HCT116 (cell line): ENCODE results near the gene IFT57. TPM values are rescaled to one million over a fixed set of nuclear protein-coding genes. Genes with fewer than 3 reads are reported as not detected.

Experiments
- ATAC-seq: fragments of 200-7000 bp; cut with Tn5 transposase; 2 replicates; pipeline ENCODE4 v1.9.1; 2020; ENCODE audit warnings: mild to moderate bottlenecking, moderate library complexity
- BruUV-seq: library from RNA; stranded (reverse); fragments of 400-500 nt; replicated peaks from 2 replicates; lab custom pipeline; 2021; lab: Mats Ljungman, UMichigan
- CTCF ChIA-PET: fragments of 300-600 bp; sonication (Branson Sonifier 250); formaldehyde crosslinking; loops from one replicate; lab custom pipeline; 2021; ENCODE audit warnings: antibody characterized with exemption; lab: Charles Lee
- POLR2A ChIA-PET: fragments of 300-600, 350-600 bp; sonication (Branson Sonifier 250); formaldehyde crosslinking; loops from one replicate; lab custom pipeline; 2021; ENCODE audit warnings: antibody characterized with exemption; lab: Charles Lee
- RAD21 ChIA-PET, 2 experiments: fragments of 300-600 bp; sonication (Branson Sonifier 250); formaldehyde crosslinking; loops; one replicate each; lab custom pipeline; 2023; ENCODE audit warnings: low total read pairs in 2 of 2; ENCODE audit not compliant: uncharacterized antibody in 2 of 2, unreplicated experiment in 2 of 2, low non-redundant PET in 1 of 2; lab: Charles Lee
- DNase-seq: peaks from one replicate; pipeline ENCODE4 v3.0.0-alpha.2; 2010; ENCODE audit warnings: low read depth, low spot score
- H2AFZ ChIP-seq: fragments of 200-600 bp; shearing (Covaris generic), sonication (generic); 2 replicates; pipeline ENCODE4 v1.6.1; 2017; ENCODE audit warnings: low read depth, mixed run types, mixed read lengths, antibody characterized with exemption, low read length; ENCODE audit not compliant: poor library complexity, severe bottlenecking
- H3K27ac ChIP-seq: 2 replicates; pipeline ENCODE4 v1.5.1; 2012; ENCODE audit warnings: low read depth, low read length
- H3K27me3 ChIP-seq: fragments of 200-600 bp; sonication (generic); 2 replicates; pipeline ENCODE4 v1.6.1; 2016; ENCODE audit warnings: mixed run types, low read length, mixed read lengths; ENCODE audit not compliant: insufficient read depth
- H3K36me3 ChIP-seq, 2 experiments: fragments of 200-500 bp in 1 of 2; fragments of 200-600 bp in 1 of 2; sonication (Bioruptor generic) in 1 of 2; sonication (generic) in 1 of 2; 2 replicates each; pipeline versions ENCODE4 v1.5.1 to v1.6.1; 2014 to 2016; ENCODE audit warnings: low read length in 2 of 2, inconsistent platforms in 1 of 2, mixed read lengths in 1 of 2, mixed run types in 1 of 2; ENCODE audit not compliant: insufficient read depth in 2 of 2, control insufficient read depth in 1 of 2
- H3K4me1 ChIP-seq, 2 experiments: fragments of 200-600 bp in 1 of 2; sonication (generic) in 1 of 2; 2 replicates each; pipeline versions ENCODE4 v1.5.1 to v1.6.1; 2012 to 2017; ENCODE audit warnings: low read length in 2 of 2, inconsistent platforms in 1 of 2, mild to moderate bottlenecking in 1 of 2, mixed read lengths in 1 of 2, mixed run types in 1 of 2, moderate library complexity in 1 of 2; ENCODE audit not compliant: insufficient read depth in 2 of 2, control insufficient read depth in 1 of 2
- H3K4me2 ChIP-seq: fragments of 200-600 bp; sonication (generic); 2 replicates; pipeline ENCODE4 v1.6.1; 2017; ENCODE audit warnings: mixed run types, low read length, mixed read lengths
- H3K4me3 ChIP-seq, 2 experiments: fragments of 200-600 bp in 1 of 2; sonication (generic) in 1 of 2; replicated peaks in 1 of 2; 2 replicates each; pipeline ENCODE4 v1.5.1; 2011 to 2016; ENCODE audit warnings: low read length in 2 of 2, control low read depth in 1 of 2, low read depth in 1 of 2, mild to moderate bottlenecking in 1 of 2, mixed read lengths in 1 of 2, mixed run types in 1 of 2
- H3K79me2 ChIP-seq: fragments of 200-600 bp; sonication (generic); 2 replicates; pipeline ENCODE4 v1.6.1; 2017; ENCODE audit warnings: mild to moderate bottlenecking, mixed run types, low read length, moderate library complexity, mixed read lengths; ENCODE audit not compliant: insufficient read depth
- H3K9ac ChIP-seq: fragments of 200-600 bp; sonication (generic); 2 replicates; pipeline ENCODE4 v1.6.1; 2016; ENCODE audit warnings: low read length, mixed read lengths
- H3K9me2 ChIP-seq: fragments of 200-600 bp; sonication (generic), shearing (Covaris generic); 2 replicates; pipeline ENCODE4 v1.6.1; 2017; ENCODE audit warnings: mixed run types, mild to moderate bottlenecking, moderate library complexity; ENCODE audit not compliant: insufficient read depth
- H3K9me3 ChIP-seq, 2 experiments: fragments of 200-500 bp in 1 of 2; fragments of 200-600 bp in 1 of 2; sonication (Bioruptor generic) in 1 of 2; sonication (generic) in 1 of 2; 2 replicates each; pipeline ENCODE4 v1.6.1; 2014 to 2017; ENCODE audit warnings: low read length in 2 of 2, mixed read lengths in 2 of 2, inconsistent platforms in 1 of 2, low read depth in 1 of 2, mild to moderate bottlenecking in 1 of 2, mixed run types in 1 of 2, moderate library complexity in 1 of 2; ENCODE audit not compliant: control insufficient read depth in 1 of 2, insufficient read depth in 1 of 2
- H4K20me1 ChIP-seq: fragments of 200-600 bp; sonication (generic), shearing (Covaris generic); 2 replicates; pipeline ENCODE4 v1.6.1; 2017; ENCODE audit warnings: mixed run types, mild to moderate bottlenecking, moderate library complexity; ENCODE audit not compliant: insufficient read depth
- EGR1 ChIP-seq: IDR thresholded peaks from 2 replicates; pipeline ENCODE4 v1.6.1; 2012; ENCODE audit warnings: low read depth
- ELF1 ChIP-seq: IDR thresholded peaks from 2 replicates; pipeline ENCODE4 v1.6.1; 2012; ENCODE audit warnings: low read depth, borderline replicate concordance
- FOSL1 ChIP-seq: IDR thresholded peaks from 2 replicates; pipeline ENCODE4 v1.6.1; 2012; ENCODE audit warnings: low read depth
- JUND ChIP-seq: IDR thresholded peaks from 2 replicates; pipeline ENCODE4 v1.6.1; 2012
- POLR2AphosphoS5 ChIP-seq: IDR thresholded peaks from 2 replicates; pipeline ENCODE4 v1.6.1; 2011; ENCODE audit warnings: mild to moderate bottlenecking, low read depth, low read length, moderate library complexity
- SIN3A ChIP-seq: IDR thresholded peaks from 2 replicates; pipeline ENCODE4 v1.6.1; 2012; ENCODE audit warnings: low read depth
- ZFX ChIP-seq: fragments of 450-650 bp; IDR thresholded peaks from 2 replicates; pipeline ENCODE4 v1.6.1; 2017
- intact Hi-C: fragments of 100-400 bp; cut with micrococcal nuclease; formaldehyde crosslinking; loops from 2 replicates; pipeline ENCODE4 v1.10.0; 2022
- total RNA-seq: library from RNA; stranded (reverse); gene quantifications from one replicate; pipeline ENCODE4 v1.2.1, GENCODE V29; 2021; ENCODE audit not compliant: unreplicated experiment
- TF ChIP-seq, protein P1 (sequence below): IDR thresholded peaks from 2 replicates; pipeline ENCODE4 v1.6.1; 2011; ENCODE audit warnings: mild to moderate bottlenecking, low read length, moderate library complexity; ENCODE audit not compliant: insufficient replicate concordance; ENCODE audit errors: extremely low read depth
- TF ChIP-seq, protein P2 (sequence below): IDR thresholded peaks from 2 replicates; pipeline ENCODE4 v1.6.1; 2012; ENCODE audit warnings: low read depth

The IFT57 gene
- total RNA-seq, 1 experiment from 2014 or later: 38.4 TPM

DNA sequence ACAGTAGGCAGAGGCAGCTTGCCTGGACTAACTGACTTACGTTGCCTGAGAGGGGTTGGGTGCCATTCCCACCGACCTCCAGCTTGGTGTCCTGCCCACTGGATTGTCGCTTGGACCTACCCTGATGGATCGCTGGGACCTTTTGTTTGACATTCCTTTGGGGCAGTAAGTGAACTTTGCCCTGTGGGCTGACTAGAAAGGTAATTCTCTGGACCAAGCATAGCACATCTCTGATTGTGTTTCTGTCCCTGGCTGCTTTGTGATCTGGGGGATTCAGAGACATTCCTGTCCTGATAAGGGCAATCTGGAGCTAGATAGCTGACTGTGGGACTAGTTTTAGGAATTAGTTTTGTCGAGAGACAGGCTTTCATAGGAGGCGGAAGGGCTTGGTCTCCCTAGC lies 19.5 kb upstream of the IFT57 start:
- intact Hi-C loops: no loop called here
- RAD21 ChIA-PET: no interaction called here
- no peak overlapping the region for H3K4me3 ChIP-seq
- H3K27me3 ChIP-seq: no peaks in the 10 kb centered on the region
- no peaks in the 10 kb centered on the region for H3K36me3 ChIP-seq
- no peak overlapping the region for H2AFZ ChIP-seq
- H3K27ac ChIP-seq: no peak overlapping the region
- no peaks in the 10 kb centered on the region; the same call in 1 of the 2 replicates for H3K9me2 ChIP-seq
- BruUV-seq: no TSS peak
- no peak for ATAC-seq
- CTCF ChIA-PET: no interaction called here
- TF ChIP-seq EGR1: no peak
- no peak for TF ChIP-seq ZFX
- no peak for TF ChIP-seq JUND
- TF ChIP-seq, protein P1, sequence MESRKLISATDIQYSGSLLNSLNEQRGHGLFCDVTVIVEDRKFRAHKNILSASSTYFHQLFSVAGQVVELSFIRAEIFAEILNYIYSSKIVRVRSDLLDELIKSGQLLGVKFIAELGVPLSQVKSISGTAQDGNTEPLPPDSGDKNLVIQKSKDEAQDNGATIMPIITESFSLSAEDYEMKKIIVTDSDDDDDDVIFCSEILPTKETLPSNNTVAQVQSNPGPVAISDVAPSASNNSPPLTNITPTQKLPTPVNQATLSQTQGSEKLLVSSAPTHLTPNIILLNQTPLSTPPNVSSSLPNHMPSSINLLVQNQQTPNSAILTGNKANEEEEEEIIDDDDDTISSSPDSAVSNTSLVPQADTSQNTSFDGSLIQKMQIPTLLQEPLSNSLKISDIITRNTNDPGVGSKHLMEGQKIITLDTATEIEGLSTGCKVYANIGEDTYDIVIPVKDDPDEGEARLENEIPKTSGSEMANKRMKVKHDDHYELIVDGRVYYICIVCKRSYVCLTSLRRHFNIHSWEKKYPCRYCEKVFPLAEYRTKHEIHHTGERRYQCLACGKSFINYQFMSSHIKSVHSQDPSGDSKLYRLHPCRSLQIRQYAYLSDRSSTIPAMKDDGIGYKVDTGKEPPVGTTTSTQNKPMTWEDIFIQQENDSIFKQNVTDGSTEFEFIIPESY: no peak
- TF ChIP-seq POLR2AphosphoS5: no peak
- TF ChIP-seq ELF1: no peak
- no peak for TF ChIP-seq FOSL1
- TF ChIP-seq SIN3A: no peak
- TF ChIP-seq, protein P2, sequence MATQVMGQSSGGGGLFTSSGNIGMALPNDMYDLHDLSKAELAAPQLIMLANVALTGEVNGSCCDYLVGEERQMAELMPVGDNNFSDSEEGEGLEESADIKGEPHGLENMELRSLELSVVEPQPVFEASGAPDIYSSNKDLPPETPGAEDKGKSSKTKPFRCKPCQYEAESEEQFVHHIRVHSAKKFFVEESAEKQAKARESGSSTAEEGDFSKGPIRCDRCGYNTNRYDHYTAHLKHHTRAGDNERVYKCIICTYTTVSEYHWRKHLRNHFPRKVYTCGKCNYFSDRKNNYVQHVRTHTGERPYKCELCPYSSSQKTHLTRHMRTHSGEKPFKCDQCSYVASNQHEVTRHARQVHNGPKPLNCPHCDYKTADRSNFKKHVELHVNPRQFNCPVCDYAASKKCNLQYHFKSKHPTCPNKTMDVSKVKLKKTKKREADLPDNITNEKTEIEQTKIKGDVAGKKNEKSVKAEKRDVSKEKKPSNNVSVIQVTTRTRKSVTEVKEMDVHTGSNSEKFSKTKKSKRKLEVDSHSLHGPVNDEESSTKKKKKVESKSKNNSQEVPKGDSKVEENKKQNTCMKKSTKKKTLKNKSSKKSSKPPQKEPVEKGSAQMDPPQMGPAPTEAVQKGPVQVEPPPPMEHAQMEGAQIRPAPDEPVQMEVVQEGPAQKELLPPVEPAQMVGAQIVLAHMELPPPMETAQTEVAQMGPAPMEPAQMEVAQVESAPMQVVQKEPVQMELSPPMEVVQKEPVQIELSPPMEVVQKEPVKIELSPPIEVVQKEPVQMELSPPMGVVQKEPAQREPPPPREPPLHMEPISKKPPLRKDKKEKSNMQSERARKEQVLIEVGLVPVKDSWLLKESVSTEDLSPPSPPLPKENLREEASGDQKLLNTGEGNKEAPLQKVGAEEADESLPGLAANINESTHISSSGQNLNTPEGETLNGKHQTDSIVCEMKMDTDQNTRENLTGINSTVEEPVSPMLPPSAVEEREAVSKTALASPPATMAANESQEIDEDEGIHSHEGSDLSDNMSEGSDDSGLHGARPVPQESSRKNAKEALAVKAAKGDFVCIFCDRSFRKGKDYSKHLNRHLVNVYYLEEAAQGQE: no peak
- TF ChIP-seq, all 23 proteins: peak for 0
- Histone ChIP-seq H3K4me2 (no peak overlapping the region), H3K79me2 (no peaks in the 10 kb centered on the region), H3K4me1 (no peaks in the 10 kb centered on the region), H3K9ac (no peak overlapping the region), H3K9me3 (no peaks in the 10 kb centered on the region), H4K20me1 (no peaks in the 10 kb centered on the region)
- POLR2A ChIA-PET: no interaction called here
- no peak for DNase-seq
